ENCODE data around the gene AKAP1. TPM values are rescaled to one million over a fixed set of nuclear protein-coding genes. Genes with fewer than 3 reads are reported as not detected.

The AKAP1 gene
- total RNA-seq, 1 donor from 2014 or later: 24.6 TPM

GRCh38 chr17:57110579-57111325 is 25.7 kb downstream of the AKAP1 start:
- H3K9me3 Mint-ChIP-seq (ENCODE audit: unreplicated experiment): no peaks in the 10 kb centered on the region
- H3K27ac Mint-ChIP-seq (ENCODE audit: unreplicated experiment): no peak overlapping the region
- no peak for DNase-seq (ENCODE audit: low spot score)
- H3K27me3 Mint-ChIP-seq (ENCODE audit: unreplicated experiment): peaks cover 5% of the 10 kb centered on the region
- peaks cover 7% of the 10 kb centered on the region for H3K36me3 Mint-ChIP-seq (ENCODE audit: low read depth, unreplicated experiment)
- no peak overlapping the region for H3K4me3 Mint-ChIP-seq (ENCODE audit: unreplicated experiment)
- H3K4me1 Mint-ChIP-seq (ENCODE audit: unreplicated experiment): no peaks in the 10 kb centered on the region
- TF ChIP-seq, protein P1, sequence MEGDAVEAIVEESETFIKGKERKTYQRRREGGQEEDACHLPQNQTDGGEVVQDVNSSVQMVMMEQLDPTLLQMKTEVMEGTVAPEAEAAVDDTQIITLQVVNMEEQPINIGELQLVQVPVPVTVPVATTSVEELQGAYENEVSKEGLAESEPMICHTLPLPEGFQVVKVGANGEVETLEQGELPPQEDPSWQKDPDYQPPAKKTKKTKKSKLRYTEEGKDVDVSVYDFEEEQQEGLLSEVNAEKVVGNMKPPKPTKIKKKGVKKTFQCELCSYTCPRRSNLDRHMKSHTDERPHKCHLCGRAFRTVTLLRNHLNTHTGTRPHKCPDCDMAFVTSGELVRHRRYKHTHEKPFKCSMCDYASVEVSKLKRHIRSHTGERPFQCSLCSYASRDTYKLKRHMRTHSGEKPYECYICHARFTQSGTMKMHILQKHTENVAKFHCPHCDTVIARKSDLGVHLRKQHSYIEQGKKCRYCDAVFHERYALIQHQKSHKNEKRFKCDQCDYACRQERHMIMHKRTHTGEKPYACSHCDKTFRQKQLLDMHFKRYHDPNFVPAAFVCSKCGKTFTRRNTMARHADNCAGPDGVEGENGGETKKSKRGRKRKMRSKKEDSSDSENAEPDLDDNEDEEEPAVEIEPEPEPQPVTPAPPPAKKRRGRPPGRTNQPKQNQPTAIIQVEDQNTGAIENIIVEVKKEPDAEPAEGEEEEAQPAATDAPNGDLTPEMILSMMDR (IDR thresholded peaks at IDR 0.05; ENCODE audit: unreplicated experiment): no peak

DNA sequence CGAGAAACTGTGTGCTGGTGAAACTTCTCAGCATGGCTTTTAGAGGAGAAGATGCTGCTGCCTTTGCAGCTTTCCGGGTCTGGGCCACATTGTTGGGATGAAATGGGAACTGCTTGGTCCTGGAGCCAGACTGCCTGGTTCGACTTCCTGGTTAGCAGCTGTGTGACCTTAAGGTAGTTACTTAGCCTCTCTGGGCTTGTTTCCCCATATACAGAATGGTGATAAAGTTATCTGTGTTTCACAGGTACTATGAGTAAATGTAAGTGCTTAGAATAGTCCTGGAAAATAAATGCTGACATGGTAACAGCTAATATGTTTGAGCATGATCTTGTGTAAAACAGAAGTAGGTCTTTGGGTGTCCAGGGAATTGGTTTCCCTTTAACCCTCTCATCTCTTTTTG is 26.3 kb downstream of the AKAP1 start:
- peaks cover 4% of the 10 kb centered on the region for H3K27me3 Mint-ChIP-seq (ENCODE audit: unreplicated experiment)
- peaks cover 11% of the 10 kb centered on the region for H3K36me3 Mint-ChIP-seq (ENCODE audit: low read depth, unreplicated experiment)
- no peaks in the 10 kb centered on the region for H3K9me3 Mint-ChIP-seq (ENCODE audit: unreplicated experiment)
- no peak overlapping the region for H3K27ac Mint-ChIP-seq (ENCODE audit: unreplicated experiment)
- TF ChIP-seq, protein P1 (IDR thresholded peaks at IDR 0.05; ENCODE audit: unreplicated experiment): no peak
- no peak for DNase-seq (ENCODE audit: low spot score)
- no peaks in the 10 kb centered on the region for H3K4me1 Mint-ChIP-seq (ENCODE audit: unreplicated experiment)
- H3K4me3 Mint-ChIP-seq (ENCODE audit: unreplicated experiment): no peak overlapping the region

DNA sequence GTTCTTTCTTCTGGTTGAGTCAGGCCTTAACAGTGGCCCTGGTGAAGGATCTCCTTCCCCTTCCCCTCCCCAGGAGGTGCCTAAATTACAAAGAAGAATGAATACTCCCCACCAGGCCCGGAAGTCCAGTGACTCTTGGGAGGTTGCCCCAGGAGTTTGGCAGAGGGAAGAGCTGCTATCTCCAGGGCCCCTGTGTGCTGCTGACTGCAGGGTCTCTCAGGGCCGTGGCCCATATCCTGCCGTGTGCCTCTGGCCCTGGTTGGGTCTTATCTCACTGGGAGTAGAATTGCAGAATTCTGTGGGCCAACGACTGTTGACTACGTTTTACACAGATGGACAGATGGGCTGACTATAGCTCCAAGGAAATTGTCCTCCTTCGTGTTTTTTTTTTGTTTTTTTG is 28.0 kb downstream of the AKAP1 start:
- H3K27ac Mint-ChIP-seq (ENCODE audit: unreplicated experiment): no peak overlapping the region
- H3K4me3 Mint-ChIP-seq (ENCODE audit: unreplicated experiment): no peak overlapping the region
- DNase-seq (ENCODE audit: low spot score): no peak
- H3K36me3 Mint-ChIP-seq (ENCODE audit: low read depth, unreplicated experiment): peaks cover 19% of the 10 kb centered on the region
- no peaks in the 10 kb centered on the region for H3K4me1 Mint-ChIP-seq (ENCODE audit: unreplicated experiment)
- peaks cover 4% of the 10 kb centered on the region for H3K27me3 Mint-ChIP-seq (ENCODE audit: unreplicated experiment)
- TF ChIP-seq, protein P1 (IDR thresholded peaks at IDR 0.05; ENCODE audit: unreplicated experiment): no peak
- no peaks in the 10 kb centered on the region for H3K9me3 Mint-ChIP-seq (ENCODE audit: unreplicated experiment)

GRCh38 chr17:57113656-57114055 is 28.6 kb downstream of the AKAP1 start:
- Mint-ChIP-seq H3K4me1 (ENCODE audit: unreplicated experiment) (no peaks in the 10 kb centered on the region), H3K27me3 (ENCODE audit: unreplicated experiment) (peaks cover 4% of the 10 kb centered on the region), H3K9me3 (ENCODE audit: unreplicated experiment) (no peaks in the 10 kb centered on the region), H3K4me3 (ENCODE audit: unreplicated experiment) (no peak overlapping the region), H3K36me3 (ENCODE audit: low read depth, unreplicated experiment) (peaks cover 23% of the 10 kb centered on the region), H3K27ac (ENCODE audit: unreplicated experiment) (no peak overlapping the region)
- no peak for DNase-seq (ENCODE audit: low spot score)
- TF ChIP-seq, protein P1 (IDR thresholded peaks at IDR 0.05; ENCODE audit: unreplicated experiment): no peak

DNA sequence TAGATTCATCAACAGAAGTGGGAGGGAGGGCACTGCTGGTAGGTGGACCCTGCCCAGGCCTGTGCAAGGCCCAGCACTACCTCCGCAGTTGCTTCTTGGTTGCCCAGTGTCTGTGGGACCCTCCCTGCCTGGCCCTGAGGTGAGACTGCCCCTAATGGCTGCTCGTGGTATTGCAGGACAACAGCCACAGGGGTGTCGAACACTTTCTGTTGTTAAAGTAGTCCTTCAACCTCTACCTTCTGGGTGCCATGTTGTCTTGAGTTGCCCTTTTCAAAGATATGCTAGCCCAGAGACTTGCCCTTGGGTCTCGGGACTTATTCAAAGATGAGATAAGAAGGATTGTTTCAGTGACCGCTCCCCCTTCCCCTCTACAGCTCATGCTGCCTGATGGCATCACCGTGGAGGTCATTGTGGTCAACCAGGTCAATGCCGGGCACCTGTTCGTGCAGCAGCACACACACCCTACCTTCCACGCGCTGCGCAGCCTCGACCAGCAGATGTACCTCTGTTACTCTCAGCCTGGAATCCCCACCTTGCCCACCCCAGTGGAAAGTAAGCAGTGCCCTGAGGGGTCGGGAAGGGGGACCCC is 29.1 kb downstream of the AKAP1 start:
- DNase-seq (ENCODE audit: low spot score): peak; percentile 74

More for the DNA sequence above, 29.1 kb downstream of the AKAP1 start:
- H3K27ac Mint-ChIP-seq (ENCODE audit: unreplicated experiment): no peak overlapping the region
- H3K9me3 Mint-ChIP-seq (ENCODE audit: unreplicated experiment): no peaks in the 10 kb centered on the region
- TF ChIP-seq, protein P1 (IDR thresholded peaks at IDR 0.05; ENCODE audit: unreplicated experiment): peak; percentile 85
- H3K4me3 Mint-ChIP-seq (ENCODE audit: unreplicated experiment): no peak overlapping the region
- peaks cover 23% of the 10 kb centered on the region for H3K36me3 Mint-ChIP-seq (ENCODE audit: low read depth, unreplicated experiment)
- H3K27me3 Mint-ChIP-seq (ENCODE audit: unreplicated experiment): peaks cover 4% of the 10 kb centered on the region
- H3K4me1 Mint-ChIP-seq (ENCODE audit: unreplicated experiment): no peaks in the 10 kb centered on the region

All from endothelial cell (in vitro differentiated cells).